Spleen (tissue), 11 donors: Measurements from ENCODE around the gene NXN. TPM values are rescaled to one million over a fixed set of nuclear protein-coding genes. Genes with fewer than 3 reads are reported as not detected.
"Not testable (repeated sequence)": the region's sequence is repeated elsewhere in the genome, so short reads cannot be mapped to it uniquely, and the experiment has no call there.

Experiments used
- DNase-seq: peaks from one replicate; pipeline ENCODE4 v3.0.0-alpha.2; 2020
- H3K27ac ChIP-seq, 8 donors: fragments of 200-600 bp; sonication (generic) in 7 of 8; 1 replicate in 4 of 8; 2 replicates in 4 of 8; pipeline versions ENCODE4 v1.5.0 to v1.8.0; 2016 to 2021; ENCODE audit warnings: inconsistent platforms in 4 of 8, mild to moderate bottlenecking in 4 of 8, moderate library complexity in 1 of 8
- H3K27me3 ChIP-seq, 7 donors: fragments of 200-600 bp; sonication (generic) in 6 of 7; replicated peaks in 1 of 7; 1 replicate in 4 of 7; 2 replicates in 3 of 7; pipeline versions ENCODE4 v1.5.0 to v1.8.0; 2016 to 2021; ENCODE audit warnings: inconsistent platforms in 3 of 7, mild to moderate bottlenecking in 1 of 7
- H3K36me3 ChIP-seq, 6 donors: fragments of 200-600 bp; sonication (generic) in 5 of 6; 1 replicate in 4 of 6; 2 replicates in 2 of 6; pipeline versions ENCODE4 v1.5.0 to v1.8.0; 2016 to 2021; ENCODE audit warnings: inconsistent platforms in 2 of 6
- H3K4me1 ChIP-seq, 6 donors: fragments of 200-600 bp; sonication (generic) in 5 of 6; 1 replicate in 3 of 6; 2 replicates in 3 of 6; pipeline versions ENCODE4 v1.5.0 to v1.8.0; 2016 to 2021; ENCODE audit warnings: inconsistent platforms in 3 of 6
- H3K4me3 ChIP-seq, 8 donors: fragments of 200-600 bp; sonication (generic) in 7 of 8; 1 replicate in 4 of 8; 2 replicates in 4 of 8; pipeline versions ENCODE4 v1.5.0 to v1.8.0; 2016 to 2021; ENCODE audit warnings: inconsistent platforms in 4 of 8, mild to moderate bottlenecking in 4 of 8, moderate library complexity in 2 of 8
- H3K9me3 ChIP-seq, 8 donors: fragments of 200-600 bp; sonication (generic) in 7 of 8; 1 replicate in 4 of 8; 2 replicates in 4 of 8; pipeline versions ENCODE4 v1.5.0 to v1.8.0; 2016 to 2021; ENCODE audit warnings: inconsistent platforms in 4 of 8
- POLR2A ChIP-seq, 3 donors: fragments of 450-650 bp; IDR thresholded peaks; one replicate each; pipeline ENCODE4 v1.5.1; 2017; ENCODE audit warnings: antibody characterized with exemption in 3 of 3, mild to moderate bottlenecking in 1 of 3
- POLR2AphosphoS5 ChIP-seq, 3 donors: sonication (generic); formaldehyde crosslinking; IDR thresholded peaks; one replicate each; pipeline ENCODE4 v1.5.1; 2017; ENCODE audit warnings: antibody characterized with exemption in 3 of 3
- WGBS, 5 donors: extraction: QIAGEN DNeasy Blood & Tissue Kit in 3 of 5; methylation state at CpG; one replicate each; pipeline versions ENCODE4 v1.1.5 to v1.1.7; 2013 to 2018; 5-methylcytosine and 5-hydroxymethylcytosine counted together
- intact Hi-C: fragments of 100-400 bp; cut with DNase I; formaldehyde crosslinking; loops from one replicate; pipeline ENCODE4 v1.15.0; 2023; ENCODE audit warnings: low total_unique reads
- polyA plus RNA-seq, 3 donors: library from polyadenylated mRNA; stranded (reverse); fragments of 200-250 nt; gene quantifications; one replicate each; pipeline ENCODE4 v1.2.1, GENCODE V29; 2013
- total RNA-seq, 7 donors: library from RNA; depleted of rRNA in 3 of 7; stranded (reverse); fragments of >200 nt in 3 of 7; fragmentation: NEBNext Ultra II Directional in 4 of 7; extraction: Animal tissue kit (Norgen Biotek cat#: 25700) in 4 of 7; gene quantifications; one replicate each; pipeline versions ENCODE4 v1.1.0 to v1.2.1, GENCODE V29; 2016 to 2021
- TF ChIP-seq, protein P1 (sequence below), 11 experiments: fragments of 200-600 bp in 7 of 11; fragments of 450-650 bp in 4 of 11; sonication (generic) in 4 of 11; IDR thresholded peaks in 8 of 11; conservative IDR thresholded peaks in 3 of 11; 1 replicate in 7 of 11; 2 replicates in 4 of 11; pipeline versions ENCODE4 v1.4.0 to v1.8.0; 2016 to 2021; ENCODE audit warnings: antibody characterized with exemption in 11 of 11, inconsistent platforms in 4 of 11, mild to moderate bottlenecking in 1 of 11
- donor health status: healthy with polysubstance abuse.
- donor health status: DM: no; HTN: no; CAD: no; lungs with moderate emphysema.
- donor health status: DM: no; HTN: no; CAD: no.
- donor health status: Bipolar disorder and iron deficiency.
- donor health status: healthy.
- donor health status: DM: no; HTN: no; CAD: no.
- donor health status: DM: yes; HTN: yes; CAD: no.

The NXN gene
- total and polyA plus RNA-seq, 10 donors, result 3.9 to 21.4 (median 10.3) TPM

GRCh38 chr17:876272-876671 is 103.3 kb downstream of the NXN start:
- H3K9me3 ChIP-seq, result no peaks in the 10 kb centered on the region
- no peak overlapping the region for H3K4me3 ChIP-seq
- intact Hi-C loops, result no loop called here
- peaks cover 3 to 26% (median 14%) of the 10 kb centered on the region in 6 donors for H3K4me1 ChIP-seq
- peaks cover 0 to 27% (median 0%) of the 10 kb centered on the region in 7 donors for H3K27me3 ChIP-seq
- TF ChIP-seq, protein P1, sequence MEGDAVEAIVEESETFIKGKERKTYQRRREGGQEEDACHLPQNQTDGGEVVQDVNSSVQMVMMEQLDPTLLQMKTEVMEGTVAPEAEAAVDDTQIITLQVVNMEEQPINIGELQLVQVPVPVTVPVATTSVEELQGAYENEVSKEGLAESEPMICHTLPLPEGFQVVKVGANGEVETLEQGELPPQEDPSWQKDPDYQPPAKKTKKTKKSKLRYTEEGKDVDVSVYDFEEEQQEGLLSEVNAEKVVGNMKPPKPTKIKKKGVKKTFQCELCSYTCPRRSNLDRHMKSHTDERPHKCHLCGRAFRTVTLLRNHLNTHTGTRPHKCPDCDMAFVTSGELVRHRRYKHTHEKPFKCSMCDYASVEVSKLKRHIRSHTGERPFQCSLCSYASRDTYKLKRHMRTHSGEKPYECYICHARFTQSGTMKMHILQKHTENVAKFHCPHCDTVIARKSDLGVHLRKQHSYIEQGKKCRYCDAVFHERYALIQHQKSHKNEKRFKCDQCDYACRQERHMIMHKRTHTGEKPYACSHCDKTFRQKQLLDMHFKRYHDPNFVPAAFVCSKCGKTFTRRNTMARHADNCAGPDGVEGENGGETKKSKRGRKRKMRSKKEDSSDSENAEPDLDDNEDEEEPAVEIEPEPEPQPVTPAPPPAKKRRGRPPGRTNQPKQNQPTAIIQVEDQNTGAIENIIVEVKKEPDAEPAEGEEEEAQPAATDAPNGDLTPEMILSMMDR (IDR thresholded peaks at IDR 0.05 in 8 of 11, conservative IDR thresholded peaks at IDR 0.05 in 3 of 11), result no peak
- H3K36me3 ChIP-seq, result no peaks in the 10 kb centered on the region
- 34 to 55% (median 42%) methylated on average over 12 of the region's 12 CpGs for WGBS, 5 donors
- no peak for DNase-seq
- H3K27ac ChIP-seq, result no peak overlapping the region

GRCh38 chr17:874590-874989 is 105.0 kb downstream of the NXN start:
- WGBS, 5 donors, result 93 to 98% (median 94%) methylated on average over 2 of the region's 2 CpGs
- intact Hi-C loops, result not testable (repeated sequence)

DNA sequence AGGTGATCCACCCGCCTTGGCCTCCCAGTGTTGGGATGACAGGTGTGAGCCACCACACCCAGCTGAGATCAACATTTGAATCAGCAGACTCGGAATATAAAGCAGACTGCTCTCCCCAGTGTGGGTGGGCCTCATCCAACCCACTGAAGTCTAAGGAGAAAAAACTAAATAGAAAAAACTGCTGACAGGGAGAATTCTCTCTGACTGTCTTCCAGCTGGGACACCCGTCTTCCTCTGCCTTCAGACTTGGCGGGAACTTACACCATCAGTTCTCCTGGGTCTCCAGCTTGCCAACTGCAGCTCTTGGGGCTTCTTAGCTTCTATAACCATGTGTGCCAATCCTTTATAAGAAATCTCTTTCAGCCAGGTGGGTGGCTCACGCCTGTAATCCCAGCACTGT is 106.7 kb downstream of the NXN start:
- TF ChIP-seq POLR2AphosphoS5 (IDR thresholded peaks at IDR 0.05), result no peak
- no peak for TF ChIP-seq POLR2A (IDR thresholded peaks at IDR 0.05)
- TF ChIP-seq, protein P1 (IDR thresholded peaks at IDR 0.05 in 8 of 11, conservative IDR thresholded peaks at IDR 0.05 in 3 of 11), result no peak
- intact Hi-C loops, result no loop called here
- no peaks in the 10 kb centered on the region for H3K9me3 ChIP-seq
- peaks cover 0 to 31% (median 0%) of the 10 kb centered on the region in 7 donors for H3K27me3 ChIP-seq
- H3K4me3 ChIP-seq, result no peak overlapping the region
- no peak for DNase-seq
- WGBS, 5 donors, result 87 to 97% (median 91%) methylated on average over 5 of the region's 5 CpGs
- no peaks in the 10 kb centered on the region for H3K36me3 ChIP-seq
- peaks cover 0 to 8% (median 2%) of the 10 kb centered on the region in 6 donors for H3K4me1 ChIP-seq
- no peak overlapping the region for H3K27ac ChIP-seq

More at GRCh38 chr17:874590-874989, 105.0 kb downstream of the NXN start:
- not testable (repeated sequence) for H3K36me3 ChIP-seq, H3K4me1 ChIP-seq, DNase-seq, H3K9me3 ChIP-seq, H3K27ac ChIP-seq, H3K4me3 ChIP-seq
- peaks cover 0 to 27% (median 0%) of the 10 kb centered on the region in 7 donors for H3K27me3 ChIP-seq

DNA sequence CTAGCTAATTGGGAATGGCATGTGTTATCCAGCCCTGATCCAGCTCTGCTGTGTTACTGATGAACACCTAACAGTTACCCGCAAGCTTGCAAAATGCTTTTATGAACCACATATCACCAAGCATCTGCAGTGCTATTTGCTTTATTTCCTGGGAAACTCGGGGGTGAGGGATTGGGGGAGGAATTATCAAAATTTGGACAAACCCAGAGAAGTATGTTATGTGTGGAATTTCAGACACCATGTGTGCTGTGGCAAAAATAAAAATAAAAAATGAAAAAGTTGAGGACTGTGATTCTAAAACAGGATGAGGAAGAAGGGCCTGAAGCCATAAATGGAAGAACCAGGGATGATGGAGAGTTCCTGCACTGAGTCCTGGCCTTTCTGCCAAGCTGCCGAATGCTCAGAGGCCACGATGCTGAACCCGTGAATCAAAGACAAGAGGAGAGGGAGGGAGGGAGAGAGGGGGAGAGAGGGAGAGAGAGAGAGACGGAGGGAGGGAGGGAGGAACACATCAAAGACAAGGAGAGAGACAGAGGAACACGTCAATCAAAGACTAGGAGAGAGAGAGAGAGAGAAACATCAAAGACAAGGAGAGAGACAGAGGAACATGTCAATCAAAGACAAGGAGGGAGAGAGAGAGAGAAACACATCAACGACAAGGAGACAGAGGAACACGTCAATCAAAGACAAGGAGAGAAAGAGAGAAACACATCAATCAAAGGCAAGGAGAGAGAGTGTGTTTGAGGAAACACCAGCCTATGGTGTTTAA is 107.6 kb downstream of the NXN start:
- H3K27me3 ChIP-seq, result peaks cover 0 to 26% (median 0%) of the 10 kb centered on the region in 7 donors
- TF ChIP-seq, protein P1 (IDR thresholded peaks at IDR 0.05 in 8 of 11, conservative IDR thresholded peaks at IDR 0.05 in 3 of 11), result no peak
- TF ChIP-seq POLR2AphosphoS5 (IDR thresholded peaks at IDR 0.05) (no peak), POLR2A (IDR thresholded peaks at IDR 0.05) (no peak)
- intact Hi-C loops, result no loop called here
- H3K27ac ChIP-seq, result no peak overlapping the region
- DNase-seq, result no peak
- H3K9me3 ChIP-seq, result no peaks in the 10 kb centered on the region
- no peak overlapping the region for H3K4me3 ChIP-seq
- peaks cover 0 to 8% (median 2%) of the 10 kb centered on the region in 6 donors for H3K4me1 ChIP-seq
- no peaks in the 10 kb centered on the region for H3K36me3 ChIP-seq
- 50 to 72% (median 68%) methylated on average over 9 of the region's 9 CpGs for WGBS, 5 donors
